Mammary epithelial cell (primary cell): ENCODE results near the gene GPR42.

Experiments
- CTCF ChIP-seq, 2 donors: IDR thresholded peaks in 1 of 2; conservative IDR thresholded peaks in 1 of 2; 2 replicates each; pipeline ENCODE4 v1.5.1; 2011 to 2012; ENCODE audit warnings: inconsistent platforms in 2 of 2, low read length in 2 of 2, mild to moderate bottlenecking in 2 of 2, control low read depth in 1 of 2, low read depth in 1 of 2; ENCODE audit not compliant: insufficient read depth in 1 of 2; ENCODE audit errors: extremely low read depth in 1 of 2
- EZH2 ChIP-seq: IDR thresholded peaks from 2 replicates; pipeline ENCODE4 v1.6.1; 2012; ENCODE audit warnings: low read length, inconsistent platforms, borderline replicate concordance

DNA sequence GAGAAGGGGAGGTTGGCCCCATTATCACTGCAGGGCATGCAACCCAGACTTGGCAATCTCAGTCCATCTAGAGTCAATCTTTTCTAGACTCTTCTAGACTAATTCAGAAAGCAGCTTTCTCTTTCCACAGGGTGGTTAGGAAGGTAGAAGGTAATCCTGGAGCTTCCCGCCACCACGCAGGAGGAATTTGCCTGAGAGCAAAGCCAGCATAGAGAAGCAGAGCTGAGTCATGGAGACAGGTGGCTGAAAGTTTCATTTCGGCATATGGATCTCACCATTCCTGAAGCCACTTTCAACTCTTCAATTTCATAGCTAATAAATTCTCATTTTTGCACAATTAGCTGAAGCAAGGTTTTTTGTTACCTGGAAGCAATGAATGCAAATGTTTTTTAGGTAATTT is 48.2 kb downstream of the GPR42 start:
- no peak for TF ChIP-seq CTCF (conservative IDR thresholded peaks at IDR 0.05 in 1 of 2, IDR thresholded peaks at IDR 0.05 in 1 of 2; ENCODE audit: extremely low read depth in 1 of 2, insufficient read depth in 1 of 2, low read depth in 1 of 2, low read length in 2 of 2)
- no peak for TF ChIP-seq EZH2
